Measurements from ENCODE around the gene RUNX1.
"Not testable (repeated sequence)": the region's sequence is repeated elsewhere in the genome, so short reads cannot be mapped to it uniquely, and the experiment has no call there.

RUNX1 gene

GRCh38 chr21:34984356-34985058, 64.6 kb downstream of the RUNX1 start:
- intact Hi-C loops (cut with DNase I): no loop called here
- DNase-seq: no peak

- no peak for DNase-seq
- intact Hi-C loops (cut with DNase I): no loop called here
Observed at GRCh38 chr21:34983680-34984086, 65.4 kb downstream of the RUNX1 start.

- intact Hi-C loops (cut with DNase I): no loop called here
Observed at GRCh38 chr21:34981791-34982190, 67.3 kb downstream of the RUNX1 start.

GRCh38 chr21:34980423-34981115, 68.5 kb downstream of the RUNX1 start:
- intact Hi-C loops (cut with DNase I): no loop called here
- no peak for DNase-seq

More at GRCh38 chr21:34981791-34982190, 67.3 kb downstream of the RUNX1 start:
- DNase-seq: no peak

GRCh38 chr21:34979383-34979782, 69.7 kb downstream of the RUNX1 start:
- intact Hi-C loops (cut with DNase I): no loop called here
- DNase-seq: no peak

GRCh38 chr21:34977333-34977732, 71.8 kb downstream of the RUNX1 start:
- intact Hi-C loops (cut with DNase I): no loop called here

GRCh38 chr21:34974162-34974981, 74.7 kb downstream of the RUNX1 start:
- intact Hi-C loops (cut with DNase I): no loop called here
- no peak for DNase-seq

More at GRCh38 chr21:34977333-34977732, 71.8 kb downstream of the RUNX1 start:
- no peak for DNase-seq

GRCh38 chr21:34973685-34974084, 75.4 kb downstream of the RUNX1 start:
- DNase-seq: no peak
- intact Hi-C loops (cut with DNase I): no loop called here

GRCh38 chr21:34971656-34972055, 77.4 kb downstream of the RUNX1 start:
- intact Hi-C loops (cut with DNase I): no loop called here
- no peak for DNase-seq

GRCh38 chr21:34970566-34970965, 78.5 kb downstream of the RUNX1 start:
- intact Hi-C loops (cut with DNase I): no loop called here

GRCh38 chr21:34970167-34970500, 79.0 kb downstream of the RUNX1 start:
- intact Hi-C loops (cut with DNase I): no loop called here
- DNase-seq: no peak

More at GRCh38 chr21:34970566-34970965, 78.5 kb downstream of the RUNX1 start:
- DNase-seq: no peak

- DNase-seq: no peak
- intact Hi-C loops (cut with DNase I): no loop called here
Observed at GRCh38 chr21:34969423-34970166, 79.5 kb downstream of the RUNX1 start.

- no peak for DNase-seq
- intact Hi-C loops (cut with DNase I): no loop called here
Observed at GRCh38 chr21:34968414-34969333, 80.4 kb downstream of the RUNX1 start.

- intact Hi-C loops (cut with DNase I): no loop called here
- no peak for DNase-seq
Observed at GRCh38 chr21:34967509-34968289, 81.4 kb downstream of the RUNX1 start.

- DNase-seq; intact Hi-C loops (cut with DNase I): not testable (repeated sequence)
Observed at GRCh38 chr21:34966881-34967280, 82.2 kb downstream of the RUNX1 start.

GRCh38 chr21:34965200-34966174, 83.6 kb downstream of the RUNX1 start:
- intact Hi-C loops (cut with DNase I): no loop called here
- no peak for DNase-seq

All from head of caudate nucleus (tissue), 42 donors.